GM12878 (cell line): ENCODE data around the gene KLRD1. TPM values are rescaled to one million over a fixed set of nuclear protein-coding genes. Genes with fewer than 3 reads are reported as not detected.

Experiments used
- BHLHE40 ChIP-seq, 2 experiments: fragments of 450-650 bp in 1 of 2; IDR thresholded peaks; 2 replicates each; pipeline ENCODE4 v1.6.1; 2011 to 2017; ENCODE audit warnings: low read depth in 2 of 2, borderline replicate concordance in 1 of 2, improper control_type of control experiment in 1 of 2, low read length in 1 of 2, mild to moderate bottlenecking in 1 of 2
- FOS ChIP-seq: IDR thresholded peaks from 3 replicates; pipeline ENCODE4 v1.6.1; 2011; ENCODE audit warnings: borderline replicate concordance; ENCODE audit not compliant: insufficient read length; ENCODE audit errors: extremely low read depth
- MEF2A ChIP-seq: IDR thresholded peaks from 2 replicates; pipeline ENCODE4 v1.6.1; 2011; ENCODE audit warnings: low read depth, mild to moderate bottlenecking, low read length, moderate library complexity; ENCODE audit not compliant: insufficient read depth
- MTA2 ChIP-seq: fragments of 450-650 bp; IDR thresholded peaks from 2 replicates; pipeline ENCODE4 v1.6.1; 2016; ENCODE audit warnings: low read depth, mild to moderate bottlenecking, moderate library complexity
- NR2F1 ChIP-seq: fragments of 450-650 bp; conservative IDR thresholded peaks from 2 replicates; pipeline ENCODE4 v1.6.1; 2017; ENCODE audit warnings: mild to moderate bottlenecking
- PML ChIP-seq: IDR thresholded peaks from 2 replicates; pipeline ENCODE4 v1.6.1; 2012; ENCODE audit warnings: low read length, inconsistent platforms
- RAD51 ChIP-seq: fragments of 450-650 bp; IDR thresholded peaks from 2 replicates; pipeline ENCODE4 v1.6.1; 2016; ENCODE audit warnings: moderate library complexity, mild to moderate bottlenecking, inconsistent platforms
- RUNX3 ChIP-seq: IDR thresholded peaks from 2 replicates; pipeline ENCODE4 v1.6.1; 2012; ENCODE audit warnings: low read length, inconsistent platforms
- SIX5 ChIP-seq: IDR thresholded peaks from 2 replicates; pipeline ENCODE4 v1.6.1; 2011; ENCODE audit warnings: mild to moderate bottlenecking, low read depth, low read length, moderate library complexity; ENCODE audit not compliant: severe bottlenecking
- SMC3 ChIP-seq: IDR thresholded peaks from 2 replicates; pipeline ENCODE4 v1.6.1; 2011; ENCODE audit warnings: low read length, improper control_type of control experiment, borderline replicate concordance
- SP1 ChIP-seq: IDR thresholded peaks from one replicate; pipeline ENCODE4 v1.6.1; 2011; ENCODE audit warnings: low read depth, low read length
- SREBF1 ChIP-seq: IDR thresholded peaks from 2 replicates; pipeline ENCODE4 v1.6.1; 2012; ENCODE audit warnings: mild to moderate bottlenecking, low read length
- TBL1XR1 ChIP-seq: IDR thresholded peaks from 2 replicates; pipeline ENCODE4 v1.6.1; 2012; ENCODE audit warnings: low read depth, low read length, improper control_type of control experiment
- TCF12 ChIP-seq: IDR thresholded peaks from 2 replicates; pipeline ENCODE4 v1.6.1; 2011; ENCODE audit warnings: low read depth, mild to moderate bottlenecking, low read length
- ZNF217 ChIP-seq: fragments of 450-650 bp; IDR thresholded peaks from 2 replicates; pipeline ENCODE4 v1.6.1; 2017; ENCODE audit warnings: antibody characterized with exemption, mild to moderate bottlenecking
- polyA plus RNA-seq, 11 experiments: library from polyadenylated mRNA; depleted of rRNA in 4 of 11; unstranded in 6 of 11; stranded (reverse) in 5 of 11; fragments of >200 nt; fragmentation: Nextera tagmentation in 4 of 11; fragmentation: Illumina TruSeq in 1 of 11; extraction: Ambion mirVana in 4 of 11; extraction: Trizol in 1 of 11; gene quantifications; 1 replicate in 1 of 11; 2 replicates in 10 of 11; pipeline versions ENCODE4 v1.2.1 to v1.2.3, GENCODE V29; 2011 to 2016; ENCODE audit warnings: inconsistent platforms in 2 of 11, missing spikeins in 2 of 11, low read depth in 1 of 11
- total RNA-seq, 4 experiments: library from RNA; depleted of rRNA in 3 of 4; stranded (reverse); fragments of >200 nt in 3 of 4; fragmentation: Illumina TruSeq in 1 of 4; extraction: Trizol in 1 of 4; gene quantifications; 2 replicates each; pipeline versions ENCODE4 v1.2.1 to v1.2.3, GENCODE V29; 2013 to 2021
- TF ChIP-seq, protein P1 (sequence below): IDR thresholded peaks from 2 replicates; pipeline ENCODE4 v1.6.1; 2011; ENCODE audit warnings: low read depth, mild to moderate bottlenecking, low read length, moderate library complexity, borderline replicate concordance; ENCODE audit errors: extremely low read depth
- TF ChIP-seq, protein P2 (sequence below): IDR thresholded peaks from 2 replicates; pipeline ENCODE4 v1.6.1; 2012; ENCODE audit warnings: improper control_type of control experiment, low read depth, low read length; ENCODE audit not compliant: insufficient replicate concordance
- TF ChIP-seq, protein P3 (sequence below): IDR thresholded peaks from 2 replicates; pipeline ENCODE4 v1.6.1; 2012; ENCODE audit warnings: low read depth, low read length, improper control_type of control experiment
- TF ChIP-seq, protein P4 (sequence below): IDR thresholded peaks from 2 replicates; pipeline ENCODE4 v1.6.1; 2011; ENCODE audit warnings: low read depth, low read length, improper control_type of control experiment, borderline replicate concordance
- TF ChIP-seq, protein P5 (sequence below): fragments of 450-650 bp; IDR thresholded peaks from 2 replicates; pipeline ENCODE4 v1.6.1; 2016; ENCODE audit warnings: mild to moderate bottlenecking, moderate library complexity, borderline replicate concordance

Gene KLRD1
- total and polyA plus RNA-seq, 10 of the 15 experiments (the other 5 are each of a cell fraction or from before 2014, with no cell fraction given) = under 0.01 to 0.50 (median 0.13) TPM; not detected in 4

DNA sequence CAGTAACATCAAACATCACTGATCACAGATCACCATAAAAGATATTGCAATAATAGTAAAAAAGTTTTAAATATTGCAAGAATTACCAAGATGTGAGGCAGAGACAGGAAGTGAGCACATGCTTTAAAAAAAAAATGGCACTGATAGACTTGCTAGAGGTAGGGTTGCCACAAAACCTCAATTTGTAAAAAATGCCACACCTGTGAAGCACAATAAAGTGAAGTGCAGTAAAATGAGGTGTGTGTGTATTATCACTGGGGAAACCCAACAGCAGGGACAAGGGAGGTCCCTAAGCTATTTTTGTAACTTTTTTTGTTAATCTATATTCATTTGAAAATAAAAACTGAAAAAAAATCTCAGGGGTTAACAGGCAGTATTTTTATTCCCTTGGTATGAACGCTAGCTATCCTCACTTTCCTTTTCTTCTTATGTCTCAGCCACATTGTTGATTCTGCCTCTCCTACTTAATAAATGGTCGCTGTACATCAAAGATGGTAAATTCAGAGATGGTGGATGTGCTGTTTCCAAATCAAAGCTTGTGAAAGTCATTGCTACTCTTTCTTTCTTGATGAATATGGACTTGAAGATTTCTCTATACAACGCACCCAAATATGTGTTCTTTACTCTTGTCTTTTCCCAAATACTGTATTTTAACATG is 14.0 kb upstream of the KLRD1 start (continued):
- TF ChIP-seq, protein P1, sequence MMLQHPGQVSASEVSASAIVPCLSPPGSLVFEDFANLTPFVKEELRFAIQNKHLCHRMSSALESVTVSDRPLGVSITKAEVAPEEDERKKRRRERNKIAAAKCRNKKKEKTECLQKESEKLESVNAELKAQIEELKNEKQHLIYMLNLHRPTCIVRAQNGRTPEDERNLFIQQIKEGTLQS = no peak
- TF ChIP-seq TCF12 = no peak
- peak; percentile 86 for TF ChIP-seq RUNX3
- TF ChIP-seq SMC3 = no peak
- TF ChIP-seq, protein P2, sequence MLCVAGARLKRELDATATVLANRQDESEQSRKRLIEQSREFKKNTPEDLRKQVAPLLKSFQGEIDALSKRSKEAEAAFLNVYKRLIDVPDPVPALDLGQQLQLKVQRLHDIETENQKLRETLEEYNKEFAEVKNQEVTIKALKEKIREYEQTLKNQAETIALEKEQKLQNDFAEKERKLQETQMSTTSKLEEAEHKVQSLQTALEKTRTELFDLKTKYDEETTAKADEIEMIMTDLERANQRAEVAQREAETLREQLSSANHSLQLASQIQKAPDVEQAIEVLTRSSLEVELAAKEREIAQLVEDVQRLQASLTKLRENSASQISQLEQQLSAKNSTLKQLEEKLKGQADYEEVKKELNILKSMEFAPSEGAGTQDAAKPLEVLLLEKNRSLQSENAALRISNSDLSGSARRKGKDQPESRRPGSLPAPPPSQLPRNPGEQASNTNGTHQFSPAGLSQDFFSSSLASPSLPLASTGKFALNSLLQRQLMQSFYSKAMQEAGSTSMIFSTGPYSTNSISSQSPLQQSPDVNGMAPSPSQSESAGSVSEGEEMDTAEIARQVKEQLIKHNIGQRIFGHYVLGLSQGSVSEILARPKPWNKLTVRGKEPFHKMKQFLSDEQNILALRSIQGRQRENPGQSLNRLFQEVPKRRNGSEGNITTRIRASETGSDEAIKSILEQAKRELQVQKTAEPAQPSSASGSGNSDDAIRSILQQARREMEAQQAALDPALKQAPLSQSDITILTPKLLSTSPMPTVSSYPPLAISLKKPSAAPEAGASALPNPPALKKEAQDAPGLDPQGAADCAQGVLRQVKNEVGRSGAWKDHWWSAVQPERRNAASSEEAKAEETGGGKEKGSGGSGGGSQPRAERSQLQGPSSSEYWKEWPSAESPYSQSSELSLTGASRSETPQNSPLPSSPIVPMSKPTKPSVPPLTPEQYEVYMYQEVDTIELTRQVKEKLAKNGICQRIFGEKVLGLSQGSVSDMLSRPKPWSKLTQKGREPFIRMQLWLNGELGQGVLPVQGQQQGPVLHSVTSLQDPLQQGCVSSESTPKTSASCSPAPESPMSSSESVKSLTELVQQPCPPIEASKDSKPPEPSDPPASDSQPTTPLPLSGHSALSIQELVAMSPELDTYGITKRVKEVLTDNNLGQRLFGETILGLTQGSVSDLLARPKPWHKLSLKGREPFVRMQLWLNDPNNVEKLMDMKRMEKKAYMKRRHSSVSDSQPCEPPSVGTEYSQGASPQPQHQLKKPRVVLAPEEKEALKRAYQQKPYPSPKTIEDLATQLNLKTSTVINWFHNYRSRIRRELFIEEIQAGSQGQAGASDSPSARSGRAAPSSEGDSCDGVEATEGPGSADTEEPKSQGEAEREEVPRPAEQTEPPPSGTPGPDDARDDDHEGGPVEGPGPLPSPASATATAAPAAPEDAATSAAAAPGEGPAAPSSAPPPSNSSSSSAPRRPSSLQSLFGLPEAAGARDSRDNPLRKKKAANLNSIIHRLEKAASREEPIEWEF = no peak
- no peak for TF ChIP-seq SREBF1
- no peak; the same call in 1 of the 2 replicates for TF ChIP-seq ZNF217
- no peak for TF ChIP-seq RAD51
- TF ChIP-seq NR2F1 = no peak
- no peak for TF ChIP-seq SP1
- no peak for TF ChIP-seq TBL1XR1
- TF ChIP-seq, protein P3, sequence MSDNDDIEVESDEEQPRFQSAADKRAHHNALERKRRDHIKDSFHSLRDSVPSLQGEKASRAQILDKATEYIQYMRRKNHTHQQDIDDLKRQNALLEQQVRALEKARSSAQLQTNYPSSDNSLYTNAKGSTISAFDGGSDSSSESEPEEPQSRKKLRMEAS = no peak
- 0 out of 2 replicates have a peak, but pooled peaks have one; percentile 25 for TF ChIP-seq MTA2
- no peak for TF ChIP-seq PML
- no peak for TF ChIP-seq FOS
- TF ChIP-seq SIX5 = no peak
- TF ChIP-seq BHLHE40 (IDR thresholded peaks at IDR 0.05; ENCODE audit: borderline replicate concordance in 1 of 2, low read depth in 2 of 2, low read length in 1 of 2) = no peak
- TF ChIP-seq, protein P4, sequence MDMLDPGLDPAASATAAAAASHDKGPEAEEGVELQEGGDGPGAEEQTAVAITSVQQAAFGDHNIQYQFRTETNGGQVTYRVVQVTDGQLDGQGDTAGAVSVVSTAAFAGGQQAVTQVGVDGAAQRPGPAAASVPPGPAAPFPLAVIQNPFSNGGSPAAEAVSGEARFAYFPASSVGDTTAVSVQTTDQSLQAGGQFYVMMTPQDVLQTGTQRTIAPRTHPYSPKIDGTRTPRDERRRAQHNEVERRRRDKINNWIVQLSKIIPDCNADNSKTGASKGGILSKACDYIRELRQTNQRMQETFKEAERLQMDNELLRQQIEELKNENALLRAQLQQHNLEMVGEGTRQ = no peak
- TF ChIP-seq, protein P5, sequence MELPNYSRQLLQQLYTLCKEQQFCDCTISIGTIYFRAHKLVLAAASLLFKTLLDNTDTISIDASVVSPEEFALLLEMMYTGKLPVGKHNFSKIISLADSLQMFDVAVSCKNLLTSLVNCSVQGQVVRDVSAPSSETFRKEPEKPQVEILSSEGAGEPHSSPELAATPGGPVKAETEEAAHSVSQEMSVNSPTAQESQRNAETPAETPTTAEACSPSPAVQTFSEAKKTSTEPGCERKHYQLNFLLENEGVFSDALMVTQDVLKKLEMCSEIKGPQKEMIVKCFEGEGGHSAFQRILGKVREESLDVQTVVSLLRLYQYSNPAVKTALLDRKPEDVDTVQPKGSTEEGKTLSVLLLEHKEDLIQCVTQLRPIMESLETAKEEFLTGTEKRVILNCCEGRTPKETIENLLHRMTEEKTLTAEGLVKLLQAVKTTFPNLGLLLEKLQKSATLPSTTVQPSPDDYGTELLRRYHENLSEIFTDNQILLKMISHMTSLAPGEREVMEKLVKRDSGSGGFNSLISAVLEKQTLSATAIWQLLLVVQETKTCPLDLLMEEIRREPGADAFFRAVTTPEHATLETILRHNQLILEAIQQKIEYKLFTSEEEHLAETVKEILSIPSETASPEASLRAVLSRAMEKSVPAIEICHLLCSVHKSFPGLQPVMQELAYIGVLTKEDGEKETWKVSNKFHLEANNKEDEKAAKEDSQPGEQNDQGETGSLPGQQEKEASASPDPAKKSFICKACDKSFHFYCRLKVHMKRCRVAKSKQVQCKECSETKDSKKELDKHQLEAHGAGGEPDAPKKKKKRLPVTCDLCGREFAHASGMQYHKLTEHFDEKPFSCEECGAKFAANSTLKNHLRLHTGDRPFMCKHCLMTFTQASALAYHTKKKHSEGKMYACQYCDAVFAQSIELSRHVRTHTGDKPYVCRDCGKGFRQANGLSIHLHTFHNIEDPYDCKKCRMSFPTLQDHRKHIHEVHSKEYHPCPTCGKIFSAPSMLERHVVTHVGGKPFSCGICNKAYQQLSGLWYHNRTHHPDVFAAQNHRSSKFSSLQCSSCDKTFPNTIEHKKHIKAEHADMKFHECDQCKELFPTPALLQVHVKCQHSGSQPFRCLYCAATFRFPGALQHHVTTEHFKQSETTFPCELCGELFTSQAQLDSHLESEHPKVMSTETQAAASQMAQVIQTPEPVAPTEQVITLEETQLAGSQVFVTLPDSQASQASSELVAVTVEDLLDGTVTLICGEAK = no peak
- peak; percentile 75 for TF ChIP-seq MEF2A
